Uterus (tissue), 2 donors: Measurements from ENCODE around the gene PIM1.

ENCODE experiments used
- POLR2A ChIP-seq, 2 donors: fragments of 450-650 bp; IDR thresholded peaks; one replicate each; pipeline ENCODE4 v1.6.1; 2016; ENCODE audit warnings: antibody characterized with exemption in 2 of 2, mild to moderate bottlenecking in 1 of 2, moderate library complexity in 1 of 2
- TF ChIP-seq, protein P1 (sequence below), 4 experiments: fragments of 200-600 bp in 2 of 4; fragments of 450-650 bp in 2 of 4; sonication (generic) in 2 of 4; IDR thresholded peaks; one replicate each; pipeline ENCODE4 v1.5.1; 2016 to 2019; ENCODE audit warnings: antibody characterized with exemption in 4 of 4, mild to moderate bottlenecking in 2 of 4, moderate library complexity in 1 of 4

DNA sequence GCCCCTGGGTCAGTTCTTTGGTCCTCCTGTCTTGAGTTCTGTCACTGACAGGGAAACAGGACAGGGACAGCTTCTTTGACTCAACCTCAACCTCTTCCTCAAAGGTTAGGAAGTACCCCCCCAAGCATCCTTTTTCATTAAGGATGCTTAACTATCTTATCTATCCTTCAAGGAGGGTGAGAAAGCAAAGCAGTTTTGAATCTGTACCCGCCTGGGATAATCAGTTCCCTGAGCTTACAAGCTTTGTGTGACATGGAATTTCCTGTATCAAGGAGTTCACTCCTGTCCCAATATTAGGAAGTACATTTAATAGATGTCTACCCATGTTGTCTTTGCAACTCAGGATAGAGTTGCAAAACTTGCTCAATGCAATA is 31.1 kb upstream of the PIM1 start:
- TF ChIP-seq, protein P1, sequence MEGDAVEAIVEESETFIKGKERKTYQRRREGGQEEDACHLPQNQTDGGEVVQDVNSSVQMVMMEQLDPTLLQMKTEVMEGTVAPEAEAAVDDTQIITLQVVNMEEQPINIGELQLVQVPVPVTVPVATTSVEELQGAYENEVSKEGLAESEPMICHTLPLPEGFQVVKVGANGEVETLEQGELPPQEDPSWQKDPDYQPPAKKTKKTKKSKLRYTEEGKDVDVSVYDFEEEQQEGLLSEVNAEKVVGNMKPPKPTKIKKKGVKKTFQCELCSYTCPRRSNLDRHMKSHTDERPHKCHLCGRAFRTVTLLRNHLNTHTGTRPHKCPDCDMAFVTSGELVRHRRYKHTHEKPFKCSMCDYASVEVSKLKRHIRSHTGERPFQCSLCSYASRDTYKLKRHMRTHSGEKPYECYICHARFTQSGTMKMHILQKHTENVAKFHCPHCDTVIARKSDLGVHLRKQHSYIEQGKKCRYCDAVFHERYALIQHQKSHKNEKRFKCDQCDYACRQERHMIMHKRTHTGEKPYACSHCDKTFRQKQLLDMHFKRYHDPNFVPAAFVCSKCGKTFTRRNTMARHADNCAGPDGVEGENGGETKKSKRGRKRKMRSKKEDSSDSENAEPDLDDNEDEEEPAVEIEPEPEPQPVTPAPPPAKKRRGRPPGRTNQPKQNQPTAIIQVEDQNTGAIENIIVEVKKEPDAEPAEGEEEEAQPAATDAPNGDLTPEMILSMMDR (IDR thresholded peaks at IDR 0.05): no peak
- no peak for TF ChIP-seq POLR2A (IDR thresholded peaks at IDR 0.05)
